Measurements from ENCODE around the gene GRID1.

DNA sequence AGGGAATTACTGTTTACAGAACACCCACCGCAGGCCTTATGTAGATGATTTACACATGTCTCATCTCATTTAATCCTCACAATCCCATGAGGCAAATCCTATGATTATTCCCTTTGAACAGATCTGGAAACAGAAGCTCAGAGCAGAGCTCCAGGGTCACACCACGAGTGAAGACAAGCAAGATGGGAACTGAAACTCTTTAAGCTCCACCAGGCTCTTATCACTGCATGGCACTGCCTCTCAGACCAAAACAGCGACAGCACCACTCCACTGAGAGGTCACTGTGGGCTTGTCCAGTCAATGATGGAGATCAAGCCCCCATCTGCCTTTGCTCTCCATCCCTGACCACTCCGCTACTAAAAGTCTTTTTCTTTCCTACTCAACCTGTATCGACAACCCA, 5.9 kb downstream of the GRID1 start:
- no peak for TF ChIP-seq ZZZ3 (IDR thresholded peaks at IDR 0.05)
- TF ChIP-seq JUNB (CRISPR knock-in tag; conservative IDR thresholded peaks at IDR 0.05), result no peak
- no peak for TF ChIP-seq FOXA1 (IDR thresholded peaks at IDR 0.05; ENCODE audit: borderline replicate concordance)
- TF ChIP-seq ZNF121 (CRISPR knock-in tag; conservative IDR thresholded peaks at IDR 0.05), result no peak
- no peak for TF ChIP-seq HEY1 (CRISPR knock-in tag; IDR thresholded peaks at IDR 0.05; ENCODE audit: borderline replicate concordance)
- TF ChIP-seq, protein P1, sequence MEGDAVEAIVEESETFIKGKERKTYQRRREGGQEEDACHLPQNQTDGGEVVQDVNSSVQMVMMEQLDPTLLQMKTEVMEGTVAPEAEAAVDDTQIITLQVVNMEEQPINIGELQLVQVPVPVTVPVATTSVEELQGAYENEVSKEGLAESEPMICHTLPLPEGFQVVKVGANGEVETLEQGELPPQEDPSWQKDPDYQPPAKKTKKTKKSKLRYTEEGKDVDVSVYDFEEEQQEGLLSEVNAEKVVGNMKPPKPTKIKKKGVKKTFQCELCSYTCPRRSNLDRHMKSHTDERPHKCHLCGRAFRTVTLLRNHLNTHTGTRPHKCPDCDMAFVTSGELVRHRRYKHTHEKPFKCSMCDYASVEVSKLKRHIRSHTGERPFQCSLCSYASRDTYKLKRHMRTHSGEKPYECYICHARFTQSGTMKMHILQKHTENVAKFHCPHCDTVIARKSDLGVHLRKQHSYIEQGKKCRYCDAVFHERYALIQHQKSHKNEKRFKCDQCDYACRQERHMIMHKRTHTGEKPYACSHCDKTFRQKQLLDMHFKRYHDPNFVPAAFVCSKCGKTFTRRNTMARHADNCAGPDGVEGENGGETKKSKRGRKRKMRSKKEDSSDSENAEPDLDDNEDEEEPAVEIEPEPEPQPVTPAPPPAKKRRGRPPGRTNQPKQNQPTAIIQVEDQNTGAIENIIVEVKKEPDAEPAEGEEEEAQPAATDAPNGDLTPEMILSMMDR (IDR thresholded peaks at IDR 0.05 in 2 of 3, conservative IDR thresholded peaks at IDR 0.05 in 1 of 3; ENCODE audit: insufficient read depth in 2 of 3, low read depth in 1 of 3, low read length in 3 of 3), result no peak
- TF ChIP-seq POLR2AphosphoS5 (IDR thresholded peaks at IDR 0.05; ENCODE audit: control insufficient read depth, insufficient read depth, low read depth, low read length), result no peak
- TF ChIP-seq, protein P2, sequence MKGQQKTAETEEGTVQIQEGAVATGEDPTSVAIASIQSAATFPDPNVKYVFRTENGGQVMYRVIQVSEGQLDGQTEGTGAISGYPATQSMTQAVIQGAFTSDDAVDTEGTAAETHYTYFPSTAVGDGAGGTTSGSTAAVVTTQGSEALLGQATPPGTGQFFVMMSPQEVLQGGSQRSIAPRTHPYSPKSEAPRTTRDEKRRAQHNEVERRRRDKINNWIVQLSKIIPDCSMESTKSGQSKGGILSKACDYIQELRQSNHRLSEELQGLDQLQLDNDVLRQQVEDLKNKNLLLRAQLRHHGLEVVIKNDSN (CRISPR knock-in tag; IDR thresholded peaks at IDR 0.05), result no peak
- TF ChIP-seq EP300 (IDR thresholded peaks at IDR 0.05; ENCODE audit: low read length), result no peak
- no peak for TF ChIP-seq FOXK2 (conservative IDR thresholded peaks at IDR 0.05 in 1 of 2, IDR thresholded peaks at IDR 0.05 in 1 of 2; ENCODE audit: low read depth in 2 of 2)
- TF ChIP-seq, protein P3, sequence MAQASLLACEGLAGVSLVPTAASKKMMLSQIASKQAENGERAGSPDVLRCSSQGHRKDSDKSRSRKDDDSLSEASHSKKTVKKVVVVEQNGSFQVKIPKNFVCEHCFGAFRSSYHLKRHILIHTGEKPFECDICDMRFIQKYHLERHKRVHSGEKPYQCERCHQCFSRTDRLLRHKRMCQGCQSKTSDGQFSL (CRISPR knock-in tag; IDR thresholded peaks at IDR 0.05), result no peak
- TF ChIP-seq, protein P3 (tag; IDR thresholded peaks at IDR 0.05), result no peak
- no peak for TF ChIP-seq FOXA3 (CRISPR knock-in tag; conservative IDR thresholded peaks at IDR 0.05 in 1 of 2, IDR thresholded peaks at IDR 0.05 in 1 of 2)
- TF ChIP-seq COPS2 (conservative IDR thresholded peaks at IDR 0.05), result no peak
- no peak for TF ChIP-seq POLR2A (conservative IDR thresholded peaks at IDR 0.05)
